Left lung (tissue), 10 donors: Measurements from ENCODE around the gene C2CD2L. TPM values are rescaled to one million over a fixed set of nuclear protein-coding genes. Genes with fewer than 3 reads are reported as not detected.

Source experiments
- ATAC-seq: fragments of 200-7000 bp; cut with Tn5 transposase; one replicate; pipeline ENCODE4 v1.9.1; 2020; ENCODE audit warnings: moderate library complexity
- DNase-seq, 4 donors: peaks; one replicate each; pipeline ENCODE4 v3.0.0-alpha.2; 2013 to 2020
- H3K27ac ChIP-seq, 2 donors: fragments of 200-600 bp; sonication (generic) in 1 of 2; one replicate each; pipeline versions ENCODE4 v1.5.0 to v1.8.0; 2020 to 2021
- H3K27me3 ChIP-seq, 2 donors: fragments of 200-600 bp; sonication (generic) in 1 of 2; one replicate each; pipeline versions ENCODE4 v1.5.0 to v1.8.0; 2020 to 2021
- H3K36me3 ChIP-seq, 2 donors: fragments of 200-600 bp; sonication (generic) in 1 of 2; one replicate each; pipeline versions ENCODE4 v1.5.0 to v1.8.0; 2020 to 2021
- H3K4me1 ChIP-seq, 2 donors: fragments of 200-600 bp; one replicate each; pipeline ENCODE4 v1.8.0; 2021
- H3K4me3 ChIP-seq, 2 donors: fragments of 200-600 bp; sonication (generic) in 1 of 2; one replicate each; pipeline versions ENCODE4 v1.5.0 to v1.8.0; 2020 to 2021; ENCODE audit warnings: mild to moderate bottlenecking in 1 of 2
- H3K9me3 ChIP-seq, 2 donors: fragments of 200-600 bp; sonication (generic) in 1 of 2; one replicate each; pipeline versions ENCODE4 v1.5.0 to v1.8.0; 2020 to 2021
- CTCF ChIP-seq, 2 donors: fragments of 200-600 bp; sonication (generic) in 1 of 2; IDR thresholded peaks; one replicate each; pipeline versions ENCODE4 v1.5.0 to v1.8.0; 2021; ENCODE audit warnings: antibody characterized with exemption in 2 of 2
- intact Hi-C, 2 donors: fragments of 100-400 bp; cut with DNase I; formaldehyde crosslinking; loops; one replicate each; pipeline versions ENCODE4 v1.11.2 to v1.14.2; 2022
- polyA plus RNA-seq, 6 donors: library from polyadenylated mRNA; unstranded; fragments of 120-200 nt; gene quantifications; one replicate each; pipeline ENCODE4 v1.2.1, GENCODE V29; 2013; ENCODE audit not compliant: insufficient read length in 6 of 6
- total RNA-seq, 2 donors: library from RNA; stranded (reverse); fragmentation: NEBNext Ultra II Directional; extraction: Animal tissue kit (Norgen Biotek cat#: 25700); gene quantifications; one replicate each; pipeline ENCODE4 v1.2.1, GENCODE V29; 2021
- donor health status: DM: no; HTN: yes; CAD: no.
- donor health status: DM: no; HTN: no; CAD: no.

Gene C2CD2L
- total and polyA plus RNA-seq, 8 donors = 7.3 to 18.6 (median 8.0) TPM

- peaks cover 0 to 29% of the 10 kb centered on the region in 2 donors for H3K36me3 ChIP-seq
- peak overlapping the region; percentile 88 to 89 for H3K4me3 ChIP-seq
- peak; percentile 30 for ATAC-seq
- no peak for TF ChIP-seq CTCF (IDR thresholded peaks at IDR 0.05)
- H3K4me1 ChIP-seq = peaks cover 17 to 39% of the 10 kb centered on the region in 2 donors
- no peaks in the 10 kb centered on the region for H3K27me3 ChIP-seq
- intact Hi-C loops = no loop called here
- H3K27ac ChIP-seq = peak overlapping the region; percentile 87 to 96
- peak in 1 of 4 donors; percentile 84 for DNase-seq
- H3K9me3 ChIP-seq = no peaks in the 10 kb centered on the region
Measured at GRCh38 chr11:119093942-119094815, 13.0 kb upstream of the C2CD2L start.

- Histone ChIP-seq H3K4me3 (peak overlapping the region; percentile 88 to 89), H3K27me3 (no peaks in the 10 kb centered on the region), H3K9me3 (no peaks in the 10 kb centered on the region), H3K4me1 (peaks cover 17 to 41% of the 10 kb centered on the region in 2 donors), H3K36me3 (peaks cover 0 to 29% of the 10 kb centered on the region in 2 donors), H3K27ac (peak overlapping the region; percentile 87 to 96)
- intact Hi-C loops = no loop called here
- DNase-seq (peak in 3 of 4 donors; percentile 86 to 96 (median 87)), ATAC-seq (peak; percentile 87)
- peak; percentile 66 to 71 for TF ChIP-seq CTCF (IDR thresholded peaks at IDR 0.05)
Measured at GRCh38 chr11:119094816-119095065, 12.4 kb upstream of the C2CD2L start.

- DNase-seq (peak; percentile 95 to 99 (median 98)), ATAC-seq (peak; percentile 94)
- Histone ChIP-seq H3K4me1 (peaks cover 19 to 42% of the 10 kb centered on the region in 2 donors), H3K27me3 (no peaks in the 10 kb centered on the region), H3K4me3 (peak overlapping the region; percentile 88 to 89), H3K9me3 (no peaks in the 10 kb centered on the region), H3K36me3 (peaks cover 0 to 29% of the 10 kb centered on the region in 2 donors), H3K27ac (peak overlapping the region; percentile 87 to 96)
- peak in 1 of 2 donors; percentile 2 for TF ChIP-seq CTCF (IDR thresholded peaks at IDR 0.05)
- intact Hi-C loops = no loop called here
Measured at GRCh38 chr11:119095066-119095880, 11.9 kb upstream of the C2CD2L start.

GRCh38 chr11:119099711-119100110 is 7.4 kb upstream of the C2CD2L start:
- Histone ChIP-seq H3K27ac (no peak overlapping the region), H3K4me3 (no peak overlapping the region), H3K27me3 (no peaks in the 10 kb centered on the region), H3K36me3 (peaks cover 0 to 20% of the 10 kb centered on the region in 2 donors), H3K9me3 (no peaks in the 10 kb centered on the region), H3K4me1 (peaks cover 14 to 39% of the 10 kb centered on the region in 2 donors)
- ATAC-seq = no peak
- TF ChIP-seq CTCF (IDR thresholded peaks at IDR 0.05) = no peak
- intact Hi-C loops = no loop called here
- DNase-seq = no peak
